Hepatic stellate cell (primary cell): Measurements from ENCODE around the gene METAP1.
"Not testable (repeated sequence)": the region's sequence is repeated elsewhere in the genome, so short reads cannot be mapped to it uniquely, and the experiment has no call there.

Source experiments
- DNase-seq: peaks from one replicate; pipeline ENCODE4 v3.0.0; 2011; ENCODE audit warnings: low spot score

METAP1 gene

DNA sequence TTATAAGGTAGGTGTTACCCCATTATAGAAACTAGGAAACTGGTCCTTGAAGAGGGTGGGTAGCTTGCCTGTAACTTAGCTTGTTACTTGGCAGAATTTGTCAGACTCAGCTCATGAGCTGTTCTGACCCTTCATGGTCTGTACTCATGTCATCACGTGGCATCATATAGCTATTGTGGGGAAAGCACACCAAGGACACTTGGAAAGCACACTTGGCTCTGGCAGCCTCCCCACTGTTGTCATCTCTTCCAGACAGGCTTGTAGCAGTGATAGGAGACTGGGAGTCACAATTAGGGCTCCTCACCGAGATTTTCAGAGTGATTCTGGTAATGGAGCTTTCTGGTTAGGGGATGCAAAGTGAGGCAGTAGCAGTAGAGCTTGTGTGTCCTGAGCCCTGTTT, 62.7 kb downstream of the METAP1 start:
- DNase-seq = no peak

DNA sequence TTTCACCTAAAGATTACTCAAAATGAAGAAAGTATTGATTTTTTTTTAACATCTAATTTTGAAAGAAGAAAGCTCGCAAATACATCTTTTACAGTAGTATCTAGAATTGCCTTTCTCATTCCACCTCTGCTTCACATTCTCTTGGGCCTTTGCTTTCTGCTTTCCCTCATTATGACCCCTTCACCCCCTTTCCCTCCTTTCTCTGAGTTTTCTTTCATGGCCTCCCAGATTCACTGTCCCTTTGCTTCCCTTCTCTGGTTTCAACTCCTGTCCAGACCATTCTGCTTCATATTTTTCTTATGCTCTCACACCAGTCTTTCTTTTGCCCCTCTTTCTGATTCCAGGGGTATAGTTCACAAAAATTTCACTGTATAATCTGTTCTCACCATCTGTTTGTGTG, 64.0 kb downstream of the METAP1 start:
- no peak for DNase-seq

DNA sequence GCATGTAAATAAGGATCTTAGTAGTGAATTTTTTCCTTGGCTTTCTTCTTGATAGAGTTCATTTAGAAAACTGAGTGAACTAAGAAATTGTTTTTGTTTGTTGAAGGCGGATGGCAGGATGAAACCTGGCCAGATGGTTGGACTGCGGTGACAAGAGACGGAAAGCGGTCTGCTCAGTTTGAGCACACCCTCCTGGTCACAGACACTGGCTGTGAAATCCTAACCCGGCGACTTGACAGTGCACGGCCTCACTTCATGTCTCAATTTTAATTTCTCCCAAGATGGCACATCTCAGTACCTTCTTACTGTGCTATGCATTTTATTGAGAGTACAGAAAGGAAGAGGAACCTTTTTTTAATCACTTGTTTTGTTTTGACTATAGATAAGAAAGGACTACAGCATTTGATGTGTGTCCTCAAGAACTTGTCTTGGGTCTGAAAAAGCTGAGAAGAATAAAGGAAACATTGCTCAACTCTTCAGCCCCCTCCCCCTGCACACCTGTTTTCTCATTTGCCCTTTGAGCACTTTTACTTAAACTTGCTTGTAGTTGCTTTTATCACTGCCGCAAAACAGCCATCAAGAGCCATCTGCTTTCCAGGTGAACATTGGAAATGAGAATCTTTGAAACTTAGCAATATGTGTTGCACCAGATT, 65.7 kb downstream of the METAP1 start:
- DNase-seq = no peak

DNA sequence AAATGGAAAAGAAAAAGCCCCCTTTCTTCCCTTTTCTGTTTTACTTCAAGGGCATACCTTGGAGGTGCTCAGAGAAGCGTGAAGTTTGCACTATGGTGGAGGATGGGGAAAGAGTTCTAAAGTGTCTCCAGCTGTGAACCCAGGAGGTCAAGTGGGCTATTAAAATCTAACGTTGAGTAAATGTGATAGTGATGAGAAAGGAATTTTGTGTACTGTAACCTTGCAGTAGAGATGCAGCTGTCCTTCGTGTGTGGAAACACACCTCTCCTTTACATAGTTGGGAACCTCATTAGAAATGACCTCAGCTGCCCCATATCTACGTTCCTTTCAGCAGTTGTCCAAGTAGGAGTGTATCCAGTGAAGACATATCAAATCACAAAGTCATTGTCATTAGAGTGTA, 66.6 kb downstream of the METAP1 start:
- no peak for DNase-seq

DNA sequence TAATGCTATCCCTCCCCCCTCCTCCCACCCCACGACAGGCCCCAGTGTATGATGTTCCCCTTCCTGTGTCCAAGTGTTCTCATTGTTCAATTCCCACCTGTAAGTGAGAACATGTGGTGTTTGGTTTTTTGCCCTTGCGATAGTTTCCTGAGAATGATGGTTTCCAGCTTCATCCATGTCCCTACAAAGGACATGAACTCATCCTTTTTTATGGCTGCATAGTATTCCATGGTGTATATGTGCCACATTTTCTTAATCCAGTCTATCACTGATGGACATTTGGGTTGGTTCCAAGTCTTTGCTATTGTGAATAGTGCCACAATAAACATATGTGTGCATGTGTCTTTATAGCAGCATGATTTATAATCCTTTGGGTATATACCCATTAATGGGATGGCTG, 70.0 kb downstream of the METAP1 start:
- DNase-seq = not testable (repeated sequence)

DNA sequence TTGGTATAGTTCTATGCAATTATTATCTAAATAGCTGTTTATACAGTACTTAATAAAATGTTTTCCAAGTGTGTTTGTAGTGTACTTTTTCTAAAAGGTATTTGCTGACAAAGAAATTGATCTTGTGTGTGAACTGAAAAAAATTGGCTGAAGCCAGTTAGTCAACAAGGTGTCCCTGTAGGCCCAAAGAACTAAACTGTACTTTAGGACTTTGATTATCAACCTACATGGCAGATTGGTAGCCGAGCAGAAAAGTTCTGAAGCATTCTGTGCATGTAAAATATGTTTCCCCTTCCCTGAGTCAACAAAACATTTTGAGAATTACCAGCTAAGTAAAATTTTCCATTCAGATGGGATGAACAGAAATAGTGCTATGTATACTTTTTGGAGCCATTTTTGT, 72.1 kb downstream of the METAP1 start:
- DNase-seq = no peak

DNA sequence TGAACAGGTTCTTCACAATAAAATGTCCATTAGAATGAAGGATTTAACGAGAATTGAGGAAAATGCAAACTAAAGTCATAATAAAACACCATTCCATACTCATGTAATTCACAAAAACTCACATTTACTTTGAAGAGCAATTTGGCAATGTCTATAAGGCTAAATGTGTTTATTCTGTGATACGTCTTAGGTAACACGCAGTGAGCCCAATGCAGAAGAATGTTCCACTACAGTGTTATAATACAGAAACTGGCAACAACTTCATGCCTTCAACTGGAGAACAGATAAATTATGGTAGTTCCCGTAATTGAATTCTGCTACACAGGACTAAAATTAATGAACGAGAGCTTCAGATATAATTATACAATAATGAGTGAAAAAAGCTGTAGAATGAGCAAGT, 75.6 kb downstream of the METAP1 start:
- DNase-seq = no peak

DNA sequence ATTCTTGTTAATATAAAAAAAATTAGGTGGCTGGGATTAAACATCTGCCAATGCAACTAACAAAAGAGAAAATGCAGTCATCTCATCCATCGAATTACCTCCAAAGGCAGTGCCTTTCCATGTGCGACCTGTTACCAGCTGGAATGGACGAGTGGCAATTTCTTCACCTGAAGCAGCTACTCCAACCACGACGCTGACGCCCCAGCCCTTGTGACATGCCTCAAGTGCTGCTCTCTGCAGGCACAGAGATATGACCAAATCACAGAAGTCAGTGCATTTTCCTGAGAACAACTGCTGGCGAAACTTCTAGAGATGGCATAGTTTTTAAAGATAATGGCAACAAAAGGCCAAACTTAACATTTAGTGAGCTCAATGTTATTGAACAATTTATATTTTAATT, 79.3 kb downstream of the METAP1 start:
- no peak for DNase-seq

DNA sequence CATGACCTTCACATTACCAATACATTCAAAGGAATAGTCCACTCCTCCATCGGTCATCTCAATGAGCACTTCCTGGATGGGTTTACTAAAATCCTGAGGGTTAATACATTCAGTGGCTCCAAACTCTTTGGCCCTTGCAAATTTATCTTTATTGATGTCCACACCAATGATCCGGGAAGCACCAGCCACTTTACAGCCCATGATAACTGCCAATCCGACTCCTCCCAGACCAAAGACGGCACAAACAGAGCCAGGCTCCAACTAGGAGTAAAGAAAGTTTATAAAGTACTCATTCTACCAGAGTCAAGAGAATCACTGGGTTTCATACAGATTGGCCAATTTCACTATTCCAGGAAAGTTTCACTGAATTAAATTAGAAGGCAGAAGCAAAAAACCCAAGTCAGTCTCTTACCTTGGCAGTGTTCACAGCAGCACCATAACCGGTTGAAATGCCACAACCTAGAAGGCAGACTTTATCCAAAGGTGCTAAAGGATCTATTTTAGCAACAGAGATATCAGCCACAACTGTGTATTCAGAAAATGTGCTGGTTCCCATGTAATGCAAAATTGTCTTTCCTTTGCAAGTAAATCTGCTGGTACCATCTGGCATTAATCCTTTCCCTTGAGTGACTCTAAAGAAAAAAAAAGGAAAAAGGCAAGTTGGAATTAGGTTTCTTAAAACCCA, 80.9 kb downstream of the METAP1 start:
- no peak for DNase-seq

DNA sequence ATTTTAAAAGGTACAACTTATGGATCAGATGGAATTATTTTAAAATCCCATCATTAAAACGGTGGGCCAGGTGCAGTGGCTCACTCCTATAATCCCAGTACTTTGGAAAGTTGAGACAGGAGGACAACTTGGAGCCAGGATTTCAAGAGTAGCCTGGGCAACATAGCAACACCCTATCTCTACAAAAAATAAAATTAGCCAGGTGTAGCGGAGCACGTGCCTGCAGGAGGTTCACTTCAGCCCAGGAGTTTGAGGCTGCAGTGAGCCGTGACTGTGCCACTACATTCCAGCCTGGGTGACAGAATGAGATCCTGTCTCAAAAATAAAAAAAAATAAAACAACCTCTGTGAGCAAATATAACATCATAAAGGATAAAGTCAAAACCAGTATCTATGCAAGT, 81.7 kb downstream of the METAP1 start:
- no peak for DNase-seq

DNA sequence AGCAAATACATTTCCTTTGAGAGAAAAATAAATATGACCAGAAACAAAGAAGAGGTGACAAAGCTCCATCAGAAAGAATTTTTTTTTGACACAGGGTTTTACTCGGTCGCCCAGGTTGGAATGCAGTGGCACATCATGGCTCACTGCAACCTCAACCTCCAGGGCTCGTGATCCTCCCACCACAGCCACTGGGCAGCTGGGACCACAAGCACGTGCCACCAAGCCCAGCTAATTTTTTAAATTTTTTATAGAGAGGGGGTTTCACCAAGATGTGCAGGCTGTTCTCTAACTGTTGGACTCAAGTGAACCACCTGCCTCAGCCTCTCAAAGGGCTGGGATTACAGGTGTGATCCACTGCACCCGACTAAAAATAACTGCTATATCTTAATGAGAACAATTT, 82.8 kb downstream of the METAP1 start:
- DNase-seq = no peak

DNA sequence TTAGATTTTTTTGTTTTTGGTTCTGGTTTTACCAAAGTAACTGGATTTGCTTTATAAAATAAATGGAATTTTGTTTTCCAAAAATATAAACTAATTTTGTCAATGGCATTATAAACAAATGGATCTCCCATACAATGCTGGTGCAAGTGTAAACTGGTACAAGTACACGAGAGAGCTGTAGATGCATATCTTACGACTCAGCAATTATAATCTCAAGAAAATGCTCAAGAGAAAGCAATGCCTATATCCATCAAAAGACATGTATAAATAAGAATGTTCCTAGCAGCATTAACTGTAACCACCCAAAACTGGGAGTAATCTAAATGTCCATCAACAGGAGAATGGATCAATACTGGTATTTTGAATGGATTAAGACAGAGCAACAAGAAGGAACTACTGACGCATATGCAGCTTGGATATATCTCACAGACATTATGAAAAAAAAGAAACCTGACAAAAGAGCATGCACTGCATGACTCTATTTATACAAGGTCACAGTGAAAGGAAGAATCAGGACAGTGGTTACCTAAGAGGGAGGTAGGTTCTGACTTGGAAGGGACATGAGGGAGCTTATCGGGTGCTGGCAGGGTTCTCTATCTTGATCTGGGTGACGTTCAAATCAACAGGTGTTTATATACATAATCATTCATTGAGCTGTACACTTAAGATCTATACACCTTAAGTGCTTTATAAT, 83.6 kb downstream of the METAP1 start:
- DNase-seq = no peak

DNA sequence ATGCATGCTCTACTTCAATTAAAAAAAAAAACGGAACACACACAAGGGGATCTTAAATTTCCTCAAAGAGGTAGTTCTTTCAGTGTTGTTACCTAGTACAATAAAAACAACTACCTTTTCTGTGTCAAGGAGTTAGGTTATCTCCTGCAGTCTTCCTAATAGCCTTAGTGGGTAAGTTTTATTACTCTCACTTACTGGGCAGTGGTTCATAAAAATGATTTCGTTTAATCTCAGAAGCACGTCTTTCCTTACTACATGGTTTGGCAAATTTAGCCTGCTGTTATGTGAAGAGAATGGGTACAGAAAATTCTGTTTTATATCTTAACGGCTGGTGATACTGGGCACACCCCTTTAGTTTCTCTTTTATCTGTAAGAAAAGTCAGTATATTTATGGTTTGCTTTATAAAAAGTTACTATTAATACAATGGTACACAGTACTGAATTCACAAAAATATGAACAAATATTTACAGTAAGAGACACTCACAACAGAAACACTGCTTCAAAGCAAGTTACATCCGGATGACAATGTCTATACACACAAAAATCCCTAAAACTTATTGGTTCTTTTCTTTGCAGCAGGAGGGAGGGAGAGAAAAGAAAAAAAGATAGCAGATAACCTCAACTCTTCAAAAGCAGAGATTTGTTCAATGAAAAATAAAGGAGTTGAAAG, 84.2 kb downstream of the METAP1 start:
- DNase-seq = no peak

DNA sequence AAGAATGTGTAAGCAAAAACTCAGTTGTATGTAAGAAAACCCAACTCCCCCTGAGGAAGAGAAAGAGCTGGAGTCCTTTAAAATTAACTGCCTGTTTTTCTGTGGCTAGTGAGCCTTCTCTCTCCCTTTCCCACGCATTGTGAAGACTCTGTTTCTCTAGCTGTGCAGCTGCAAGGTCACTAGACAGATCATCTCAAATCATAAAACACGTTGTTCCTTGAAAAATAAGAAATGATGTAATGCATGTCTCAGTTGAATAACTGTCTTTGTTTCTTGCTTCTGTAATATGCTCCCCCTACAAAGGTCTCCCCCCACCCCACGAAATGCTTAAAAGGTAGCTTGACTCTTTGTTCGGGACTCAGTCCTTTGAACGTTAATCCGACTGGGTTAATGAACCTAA, 85.3 kb downstream of the METAP1 start:
- DNase-seq = not testable (repeated sequence)

DNA sequence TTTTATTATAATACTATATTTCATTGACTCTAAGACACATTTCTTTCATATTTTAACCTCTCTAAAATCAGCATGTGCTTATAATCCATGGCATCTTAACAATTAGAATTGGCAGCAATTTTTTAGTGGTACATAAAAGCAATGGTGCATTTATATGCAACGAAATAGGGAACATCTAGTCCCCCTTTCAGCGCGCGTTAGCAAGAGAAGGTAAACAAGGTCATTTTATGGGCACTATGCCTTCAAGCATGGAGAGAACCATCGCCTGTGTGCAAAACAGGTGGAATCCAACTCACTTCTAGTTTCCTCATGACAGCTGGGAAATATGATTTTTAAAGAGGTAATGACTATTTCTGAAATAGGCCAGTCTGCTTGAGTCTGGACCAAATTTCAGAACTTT, 86.7 kb downstream of the METAP1 start:
- DNase-seq = no peak

DNA sequence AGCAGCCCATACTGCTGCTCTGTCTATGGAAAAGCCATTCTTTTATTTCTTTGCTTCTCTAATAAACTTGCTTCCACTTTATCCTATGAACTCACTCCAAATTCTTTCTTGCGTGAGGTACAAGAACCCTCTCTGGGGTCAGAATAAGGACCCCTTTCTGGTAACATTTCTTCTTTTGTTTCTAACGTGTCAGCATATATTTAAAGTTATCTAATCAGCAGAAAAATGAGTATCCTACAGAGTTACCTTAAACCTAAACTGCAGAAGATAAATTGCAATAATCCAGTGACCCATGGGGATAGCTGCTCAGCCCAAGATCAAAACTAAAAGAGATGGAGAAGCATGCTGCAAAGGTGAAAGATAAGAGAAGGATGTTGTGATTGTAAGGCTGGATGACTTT, 89.1 kb downstream of the METAP1 start:
- DNase-seq = no peak

DNA sequence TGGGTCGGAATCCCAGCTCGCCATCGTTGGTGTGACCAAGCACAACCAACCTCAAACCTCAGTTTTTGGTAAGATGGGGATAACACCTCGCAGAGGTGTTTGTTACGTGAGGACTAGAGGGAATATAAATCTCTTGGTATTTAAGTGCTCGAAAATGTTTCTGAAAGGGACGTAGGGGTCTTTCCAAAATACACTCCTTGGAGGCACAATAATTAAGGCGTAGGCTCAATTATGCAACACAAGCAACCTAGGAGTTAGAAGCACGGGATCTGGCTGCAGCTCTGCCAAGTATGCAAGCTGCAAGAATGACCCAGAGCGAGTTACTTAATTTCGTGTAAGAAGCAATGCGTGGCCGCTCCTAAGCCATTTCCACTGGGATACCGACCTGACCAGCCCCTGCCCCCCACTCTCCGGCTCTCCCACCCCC, 92.5 kb downstream of the METAP1 start:
- DNase-seq = peak; percentile 65

DNA sequence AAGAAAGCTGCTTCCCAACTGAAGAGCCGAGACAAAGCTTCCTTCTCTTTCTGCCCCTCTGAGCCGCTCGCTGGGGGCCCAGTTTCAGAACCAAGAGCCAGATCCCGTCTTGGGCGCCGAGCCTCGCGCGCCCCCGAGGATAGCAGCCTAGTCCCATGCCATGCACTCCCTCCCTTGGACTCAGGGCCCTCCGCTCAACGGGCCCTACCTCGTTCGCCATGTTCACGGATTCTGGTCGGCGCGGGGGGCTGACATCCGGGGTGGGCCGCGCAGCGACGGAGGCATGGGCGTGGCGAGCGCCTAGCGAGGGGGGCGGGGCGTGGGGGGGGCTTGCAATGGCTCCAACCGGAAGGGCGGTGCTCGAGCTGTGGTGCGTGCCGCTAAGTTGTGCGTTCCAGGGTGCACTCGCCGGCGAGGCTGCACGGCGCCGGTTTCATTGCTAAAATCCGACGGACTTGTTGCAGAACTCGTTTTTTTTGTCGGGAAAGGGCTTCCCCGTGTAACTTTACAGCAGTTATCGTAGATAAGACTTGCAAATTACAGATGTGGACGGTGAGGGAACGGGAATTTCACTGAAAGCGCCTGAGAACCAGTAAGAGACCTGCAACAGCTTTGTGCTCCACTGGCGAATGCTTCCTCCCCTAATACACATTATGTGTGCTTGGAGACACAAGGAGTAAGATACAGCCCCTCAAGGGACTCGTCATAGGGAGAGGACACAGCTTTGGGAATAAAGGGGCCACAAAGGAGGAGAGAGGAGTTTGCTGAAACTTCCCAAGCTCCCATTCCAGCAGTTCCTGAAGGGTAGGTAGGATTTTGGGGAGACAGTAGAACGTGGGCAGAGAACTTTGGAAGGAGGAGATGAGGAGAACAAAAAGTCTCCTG, 93.2 kb downstream of the METAP1 start, which contains the start of gene ADH5:
Gene ADH5 (minus strand): TSS at position 308 of the 885 bp plus-strand sequence. CDS start 88 bp downstream, at position 220.
- peak; percentile 86 for DNase-seq

DNA sequence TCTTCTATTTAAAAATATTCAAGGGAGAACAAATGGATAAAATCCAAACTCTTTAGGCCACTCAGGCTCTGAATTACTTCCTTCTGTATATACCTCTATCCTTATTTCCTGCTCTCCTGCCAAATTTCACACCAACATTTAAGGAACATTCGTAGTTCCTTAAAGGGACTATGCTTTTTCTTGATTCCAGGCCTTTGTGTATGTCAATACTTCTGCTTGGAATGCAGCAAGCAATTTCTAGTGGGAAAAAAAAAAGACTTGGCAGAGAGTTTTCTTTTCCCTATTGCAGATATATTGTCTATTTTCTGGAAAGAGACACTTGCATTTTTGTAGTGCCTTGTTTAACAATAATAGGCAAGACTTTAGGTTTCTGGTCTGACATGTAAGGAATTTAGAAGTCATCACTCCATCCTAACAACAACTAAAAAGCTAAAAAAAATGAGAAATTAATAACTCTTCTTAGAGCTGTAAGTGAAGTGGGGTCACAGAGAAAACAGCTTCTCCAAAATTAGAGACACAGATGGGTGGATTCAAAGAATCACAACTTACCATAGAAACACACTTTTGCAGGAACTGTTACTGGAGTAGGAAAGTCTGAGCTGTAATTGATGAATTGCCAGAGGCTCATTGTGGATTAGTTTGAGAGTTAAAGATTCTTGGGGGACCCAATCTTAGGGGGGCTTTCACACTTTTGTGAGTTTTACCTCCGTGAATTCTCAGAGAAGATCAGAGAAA, 95.1 kb downstream of the METAP1 start:
- DNase-seq = no peak

DNA sequence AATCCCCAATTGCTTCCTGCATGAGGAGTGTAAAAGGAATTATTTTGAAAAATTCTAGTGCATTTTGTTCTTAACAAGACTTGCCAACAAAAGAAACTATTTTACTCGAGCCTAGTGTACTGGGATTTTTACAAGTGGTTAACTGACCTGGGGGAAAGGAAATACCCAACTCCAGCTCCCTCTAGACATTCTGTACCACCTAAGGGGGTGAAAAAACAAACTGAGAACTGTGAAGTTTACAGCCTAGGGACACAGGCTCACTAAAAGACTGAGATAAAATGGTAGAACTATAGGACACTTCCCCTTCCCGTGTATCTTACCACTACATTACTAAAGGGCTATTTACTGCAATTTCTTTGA, 95.7 kb downstream of the METAP1 start:
- DNase-seq = no peak

DNA sequence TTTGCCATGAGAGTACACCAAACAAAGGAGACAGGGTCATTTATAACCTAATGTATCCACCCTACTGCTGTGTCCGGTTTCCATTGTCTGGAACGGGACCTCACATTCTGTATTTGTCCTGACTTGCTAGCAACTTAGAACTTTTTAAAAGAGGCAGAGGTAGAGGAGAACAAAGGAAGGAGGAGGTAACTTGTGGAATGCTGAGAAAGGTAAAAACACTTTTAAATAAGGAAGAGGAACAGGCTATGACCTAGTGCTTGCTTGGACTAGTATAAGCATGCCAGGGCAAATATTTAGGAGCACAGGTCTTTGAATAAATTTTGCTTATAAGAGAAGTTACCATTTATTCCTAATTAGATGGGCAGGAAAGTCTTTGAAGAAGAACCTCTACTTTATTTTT, 96.3 kb downstream of the METAP1 start:
- not testable (repeated sequence) for DNase-seq
